GM21381 (cell line): ENCODE measurements around the gene STK32C.

ENCODE experiments used
- ATAC-seq: cut with Tn5 transposase; IDR thresholded peaks from one replicate; pipeline ENCODE4 v1.9.1; 2021; ENCODE audit warnings: mild to moderate bottlenecking, moderate library complexity; ENCODE audit not compliant: unreplicated experiment

Gene STK32C

GRCh38 chr10:132250481-132251475 is 57.0 kb downstream of the STK32C start:
- no peak for ATAC-seq

GRCh38 chr10:132249824-132250375 is 57.9 kb downstream of the STK32C start:
- ATAC-seq: no peak

GRCh38 chr10:132249226-132249724 is 58.5 kb downstream of the STK32C start:
- no peak for ATAC-seq

- ATAC-seq: no peak
Measured at GRCh38 chr10:132248455-132249225, 59.1 kb downstream of the STK32C start.

- no peak for ATAC-seq
Measured at GRCh38 chr10:132247943-132248342, 59.8 kb downstream of the STK32C start.

- no peak for ATAC-seq
Measured at GRCh38 chr10:132246296-132246695, 61.5 kb downstream of the STK32C start.

GRCh38 chr10:132245056-132245455 is 62.7 kb downstream of the STK32C start:
- no peak for ATAC-seq

GRCh38 chr10:132243626-132244025 is 64.1 kb downstream of the STK32C start:
- ATAC-seq: no peak

- no peak for ATAC-seq
Measured at GRCh38 chr10:132243141-132243540, 64.6 kb downstream of the STK32C start.

- ATAC-seq: no peak
Measured at GRCh38 chr10:132242103-132242840, 65.5 kb downstream of the STK32C start.

- ATAC-seq: no peak
Measured at GRCh38 chr10:132241496-132241895, 66.3 kb downstream of the STK32C start.

GRCh38 chr10:132241086-132241485 is 66.7 kb downstream of the STK32C start:
- ATAC-seq: no peak

- ATAC-seq: no peak
Measured at GRCh38 chr10:132240581-132240980, 67.2 kb downstream of the STK32C start.

GRCh38 chr10:132240156-132240555 is 67.6 kb downstream of the STK32C start:
- ATAC-seq: no peak

GRCh38 chr10:132239126-132240031 is 68.4 kb downstream of the STK32C start:
- no peak for ATAC-seq

- ATAC-seq: no peak
Measured at GRCh38 chr10:132238371-132239125, 69.2 kb downstream of the STK32C start.

GRCh38 chr10:132237871-132238270 is 69.9 kb downstream of the STK32C start:
- no peak for ATAC-seq

GRCh38 chr10:132237396-132237795 is 70.4 kb downstream of the STK32C start:
- no peak for ATAC-seq

GRCh38 chr10:132236881-132237280 is 70.9 kb downstream of the STK32C start:
- ATAC-seq: no peak
